Measurements from ENCODE around the gene SMURF1. TPM values are rescaled to one million over a fixed set of nuclear protein-coding genes. Genes with fewer than 3 reads are reported as not detected.
"Not testable (repeated sequence)": the region's sequence is repeated elsewhere in the genome, so short reads cannot be mapped to it uniquely, and the experiment has no call there.

The SMURF1 gene
- total RNA-seq, 6 donors from 2014 or later: 33.0 to 54.4 (median 45.9) TPM

- H3K27me3 ChIP-seq: no peaks in the 10 kb centered on the region
- ATAC-seq (ENCODE audit: low FRiP score in 2 of 2) (no peak), DNase-seq (no peak)
- no peaks in the 10 kb centered on the region for H3K9me3 ChIP-seq
- no peaks in the 10 kb centered on the region for H3K36me3 ChIP-seq
- H3K4me3 ChIP-seq: no peak overlapping the region
- H3K27ac ChIP-seq: peak overlapping the region in 1 of 4 donors; percentile 10
- 90 to 91% methylated on average over 11 of the region's 11 CpGs for WGBS, 2 donors
- TF ChIP-seq, protein P1, sequence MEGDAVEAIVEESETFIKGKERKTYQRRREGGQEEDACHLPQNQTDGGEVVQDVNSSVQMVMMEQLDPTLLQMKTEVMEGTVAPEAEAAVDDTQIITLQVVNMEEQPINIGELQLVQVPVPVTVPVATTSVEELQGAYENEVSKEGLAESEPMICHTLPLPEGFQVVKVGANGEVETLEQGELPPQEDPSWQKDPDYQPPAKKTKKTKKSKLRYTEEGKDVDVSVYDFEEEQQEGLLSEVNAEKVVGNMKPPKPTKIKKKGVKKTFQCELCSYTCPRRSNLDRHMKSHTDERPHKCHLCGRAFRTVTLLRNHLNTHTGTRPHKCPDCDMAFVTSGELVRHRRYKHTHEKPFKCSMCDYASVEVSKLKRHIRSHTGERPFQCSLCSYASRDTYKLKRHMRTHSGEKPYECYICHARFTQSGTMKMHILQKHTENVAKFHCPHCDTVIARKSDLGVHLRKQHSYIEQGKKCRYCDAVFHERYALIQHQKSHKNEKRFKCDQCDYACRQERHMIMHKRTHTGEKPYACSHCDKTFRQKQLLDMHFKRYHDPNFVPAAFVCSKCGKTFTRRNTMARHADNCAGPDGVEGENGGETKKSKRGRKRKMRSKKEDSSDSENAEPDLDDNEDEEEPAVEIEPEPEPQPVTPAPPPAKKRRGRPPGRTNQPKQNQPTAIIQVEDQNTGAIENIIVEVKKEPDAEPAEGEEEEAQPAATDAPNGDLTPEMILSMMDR (IDR thresholded peaks at IDR 0.05): no peak
- TF ChIP-seq EP300 (IDR thresholded peaks at IDR 0.05) (no peak), POLR2A (IDR thresholded peaks at IDR 0.05) (no peak), POLR2AphosphoS5 (IDR thresholded peaks at IDR 0.05) (no peak)
- peaks cover 18 to 40% (median 30%) of the 10 kb centered on the region in 4 donors for H3K4me1 ChIP-seq
Observed at GRCh38 chr7:99102809-99103690, 40.9 kb downstream of the SMURF1 start.

DNA sequence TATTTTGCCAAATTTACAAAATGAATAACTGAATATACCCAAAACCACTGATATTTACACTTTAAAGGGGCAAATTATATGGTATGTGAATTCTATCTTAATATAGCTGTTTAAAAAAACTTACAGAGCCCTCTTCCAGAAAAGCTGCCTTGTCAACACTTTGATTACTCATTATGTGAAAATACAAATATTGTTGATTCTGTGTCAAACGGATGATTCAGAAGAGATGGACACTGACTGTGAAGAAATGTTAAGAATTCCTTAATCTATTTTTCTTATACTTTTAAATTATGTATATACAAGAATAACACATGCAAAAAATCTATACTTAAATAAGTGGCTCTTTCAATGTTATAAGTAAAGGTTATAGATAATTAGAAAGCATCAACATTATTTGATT is 41.5 kb downstream of the SMURF1 start:
- ATAC-seq (ENCODE audit: low FRiP score in 2 of 2): no peak
- no peak for DNase-seq
- H3K9me3 ChIP-seq: no peaks in the 10 kb centered on the region
- H3K36me3 ChIP-seq: no peaks in the 10 kb centered on the region
- no peaks in the 10 kb centered on the region for H3K27me3 ChIP-seq
- H3K4me1 ChIP-seq: peaks cover 14 to 33% (median 25%) of the 10 kb centered on the region in 4 donors
- 70% methylated on average over 1 of the region's 1 CpG for WGBS, 2 donors
- H3K27ac ChIP-seq: no peak overlapping the region
- no peak for TF ChIP-seq EP300 (IDR thresholded peaks at IDR 0.05)
- TF ChIP-seq POLR2AphosphoS5 (IDR thresholded peaks at IDR 0.05): no peak
- TF ChIP-seq POLR2A (IDR thresholded peaks at IDR 0.05): no peak
- TF ChIP-seq, protein P1 (IDR thresholded peaks at IDR 0.05): no peak
- no peak overlapping the region for H3K4me3 ChIP-seq

- not testable (repeated sequence) for H3K27ac ChIP-seq; H3K36me3 ChIP-seq; H3K27me3 ChIP-seq; ATAC-seq (ENCODE audit: low FRiP score in 2 of 2); DNase-seq; H3K9me3 ChIP-seq; H3K4me3 ChIP-seq
- H3K4me1 ChIP-seq: peaks cover 12 to 30% (median 22%) of the 10 kb centered on the region in 4 donors
- 90 to 92% methylated on average over 13 of the region's 13 CpGs for WGBS, 2 donors
Observed at GRCh38 chr7:99101516-99101915, 42.4 kb downstream of the SMURF1 start.

DNA sequence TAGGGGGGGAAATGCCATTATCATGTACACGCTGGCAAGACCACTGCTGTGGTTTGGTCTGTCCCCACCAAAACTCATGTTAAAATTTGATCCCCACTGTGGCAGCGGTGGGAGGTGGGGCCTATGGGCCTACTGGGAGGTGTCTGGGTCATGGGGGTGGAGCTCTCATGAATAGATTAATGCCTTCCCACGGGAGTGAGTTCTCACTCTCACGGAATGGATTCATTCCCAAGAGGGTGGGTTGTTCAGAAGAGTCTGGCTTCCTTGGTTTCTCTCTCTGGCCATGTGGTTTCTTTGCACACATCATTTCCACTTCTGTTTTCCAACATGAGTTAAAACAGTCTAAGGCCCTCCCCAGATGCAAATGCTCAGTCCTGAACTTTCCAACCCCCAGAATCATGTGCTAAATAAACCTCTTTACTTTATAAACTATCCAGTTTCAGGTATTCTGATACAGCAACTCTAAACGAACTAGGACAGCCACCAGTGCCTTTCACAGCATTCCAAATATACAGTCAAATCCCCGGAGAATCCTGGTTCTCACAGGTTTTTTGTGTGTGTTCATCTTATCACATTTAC is 44.3 kb downstream of the SMURF1 start:
- TF ChIP-seq, protein P1 (IDR thresholded peaks at IDR 0.05): no peak
- TF ChIP-seq POLR2AphosphoS5 (IDR thresholded peaks at IDR 0.05) (no peak), POLR2A (IDR thresholded peaks at IDR 0.05) (no peak), EP300 (IDR thresholded peaks at IDR 0.05) (no peak)
- no peak for DNase-seq
- 81 to 85% methylated on average over 6 of the region's 6 CpGs for WGBS, 2 donors
- Histone ChIP-seq H3K4me3 (no peak overlapping the region), H3K9me3 (no peaks in the 10 kb centered on the region), H3K27me3 (no peaks in the 10 kb centered on the region), H3K27ac (peak overlapping the region in 2 of 4 donors; percentile 51 to 55), H3K4me1 (peaks cover 14 to 39% (median 24%) of the 10 kb centered on the region in 4 donors), H3K36me3 (no peaks in the 10 kb centered on the region)
- ATAC-seq (ENCODE audit: low FRiP score in 2 of 2): peak in 1 of 2 donors; percentile 57

- peak in 1 of 2 donors; percentile 54 for ATAC-seq (ENCODE audit: low FRiP score in 2 of 2)
- peaks cover 14 to 39% (median 22%) of the 10 kb centered on the region in 4 donors for H3K4me1 ChIP-seq
- no peaks in the 10 kb centered on the region for H3K36me3 ChIP-seq
- TF ChIP-seq EP300 (IDR thresholded peaks at IDR 0.05): no peak
- no peak for TF ChIP-seq POLR2AphosphoS5 (IDR thresholded peaks at IDR 0.05)
- TF ChIP-seq POLR2A (IDR thresholded peaks at IDR 0.05): no peak
- TF ChIP-seq, protein P1 (IDR thresholded peaks at IDR 0.05): no peak
- H3K9me3 ChIP-seq: no peaks in the 10 kb centered on the region
- no peak overlapping the region for H3K4me3 ChIP-seq
- H3K27ac ChIP-seq: peak overlapping the region in 3 of 4 donors; percentile 3 to 55 (median 51)
- WGBS, 2 donors: 64% methylated on average over 6 of the region's 6 CpGs
- no peaks in the 10 kb centered on the region for H3K27me3 ChIP-seq
- no peak for DNase-seq
Observed at GRCh38 chr7:99098824-99099498, 44.9 kb downstream of the SMURF1 start.
